ENCODE data around the gene ABHD2. TPM values are rescaled to one million over a fixed set of nuclear protein-coding genes. Genes with fewer than 3 reads are reported as not detected.
"Not testable (repeated sequence)": the region's sequence is repeated elsewhere in the genome, so short reads cannot be mapped to it uniquely, and the experiment has no call there.

The ABHD2 gene
- total RNA-seq, 4 donors from 2014 or later, result 53.3 to 110 (median 68.6) TPM

DNA sequence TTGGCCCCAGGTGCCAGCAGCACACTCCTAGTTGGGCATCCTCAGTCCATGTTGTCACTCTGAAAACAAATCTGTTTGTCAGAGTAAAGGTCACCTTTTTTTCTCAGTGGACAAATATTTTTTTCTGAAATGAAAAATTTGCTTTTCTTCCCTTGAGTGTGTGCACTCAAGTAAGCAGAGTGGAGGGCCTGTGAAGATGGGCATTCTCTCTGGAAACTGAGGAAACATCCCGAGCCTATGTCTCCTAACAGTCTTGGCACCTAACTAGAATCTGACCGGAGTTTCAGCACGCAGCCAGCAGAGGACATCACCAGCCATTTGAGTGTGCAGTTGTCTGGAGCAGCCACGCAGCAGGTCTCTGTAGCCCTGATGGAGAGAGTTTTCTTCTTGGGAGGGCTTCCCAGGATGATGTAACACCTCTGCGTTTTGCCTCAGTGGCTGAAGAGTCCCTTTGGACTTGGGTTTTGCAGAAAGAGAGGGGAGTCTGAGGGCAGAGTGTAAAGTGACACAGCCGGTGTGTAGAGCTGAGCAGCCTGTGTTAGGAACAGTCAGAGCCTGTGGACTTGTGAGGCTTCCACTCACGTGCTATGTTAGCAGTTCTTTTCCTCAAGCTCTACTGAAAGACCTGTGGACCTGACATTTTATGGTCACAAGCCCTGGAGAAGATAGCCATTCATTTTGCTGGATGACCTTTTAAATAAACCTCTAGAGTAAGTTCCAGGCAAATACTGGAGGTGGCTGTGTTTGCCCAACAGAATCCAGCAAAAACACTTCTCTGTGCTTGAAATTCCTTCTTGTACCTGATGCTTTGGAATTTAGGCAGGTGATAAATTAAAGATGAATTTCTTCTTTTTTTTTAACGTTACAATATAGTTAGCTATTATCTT is 51.6 kb downstream of the ABHD2 start:
- DNase-seq (ENCODE audit: low spot score) (no peak), ATAC-seq (ENCODE audit: low FRiP score) (no peak)
- TF ChIP-seq, protein P1, sequence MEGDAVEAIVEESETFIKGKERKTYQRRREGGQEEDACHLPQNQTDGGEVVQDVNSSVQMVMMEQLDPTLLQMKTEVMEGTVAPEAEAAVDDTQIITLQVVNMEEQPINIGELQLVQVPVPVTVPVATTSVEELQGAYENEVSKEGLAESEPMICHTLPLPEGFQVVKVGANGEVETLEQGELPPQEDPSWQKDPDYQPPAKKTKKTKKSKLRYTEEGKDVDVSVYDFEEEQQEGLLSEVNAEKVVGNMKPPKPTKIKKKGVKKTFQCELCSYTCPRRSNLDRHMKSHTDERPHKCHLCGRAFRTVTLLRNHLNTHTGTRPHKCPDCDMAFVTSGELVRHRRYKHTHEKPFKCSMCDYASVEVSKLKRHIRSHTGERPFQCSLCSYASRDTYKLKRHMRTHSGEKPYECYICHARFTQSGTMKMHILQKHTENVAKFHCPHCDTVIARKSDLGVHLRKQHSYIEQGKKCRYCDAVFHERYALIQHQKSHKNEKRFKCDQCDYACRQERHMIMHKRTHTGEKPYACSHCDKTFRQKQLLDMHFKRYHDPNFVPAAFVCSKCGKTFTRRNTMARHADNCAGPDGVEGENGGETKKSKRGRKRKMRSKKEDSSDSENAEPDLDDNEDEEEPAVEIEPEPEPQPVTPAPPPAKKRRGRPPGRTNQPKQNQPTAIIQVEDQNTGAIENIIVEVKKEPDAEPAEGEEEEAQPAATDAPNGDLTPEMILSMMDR (IDR thresholded peaks at IDR 0.05), result no peak

- ATAC-seq (ENCODE audit: low FRiP score) (no peak), DNase-seq (ENCODE audit: low spot score) (no peak)
- TF ChIP-seq, protein P1 (IDR thresholded peaks at IDR 0.05), result no peak
These were observed 52.3 kb downstream of the ABHD2 start for GRCh38 chr15:89140595-89140994.

DNA sequence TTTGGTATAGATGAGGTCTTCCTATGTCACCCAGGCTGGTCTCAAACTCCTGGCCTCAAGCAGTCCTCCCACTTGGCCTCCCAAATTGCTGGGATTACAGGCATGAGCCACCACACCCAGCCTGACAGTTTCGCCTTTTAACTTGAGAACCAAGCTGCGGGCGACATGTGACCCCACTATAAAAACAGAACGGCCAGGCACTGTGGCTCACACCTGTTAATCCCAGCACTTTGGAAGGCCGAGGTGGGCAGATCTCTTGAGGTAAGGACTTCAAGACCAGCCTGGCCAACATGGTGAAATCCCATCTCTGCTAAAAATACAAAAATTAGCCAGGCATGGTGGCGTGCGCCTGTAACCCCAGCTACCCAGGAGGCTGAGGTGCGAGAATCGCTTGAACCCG is 52.9 kb downstream of the ABHD2 start:
- not testable (repeated sequence) for DNase-seq (ENCODE audit: low spot score); ATAC-seq (ENCODE audit: low FRiP score)

DNA sequence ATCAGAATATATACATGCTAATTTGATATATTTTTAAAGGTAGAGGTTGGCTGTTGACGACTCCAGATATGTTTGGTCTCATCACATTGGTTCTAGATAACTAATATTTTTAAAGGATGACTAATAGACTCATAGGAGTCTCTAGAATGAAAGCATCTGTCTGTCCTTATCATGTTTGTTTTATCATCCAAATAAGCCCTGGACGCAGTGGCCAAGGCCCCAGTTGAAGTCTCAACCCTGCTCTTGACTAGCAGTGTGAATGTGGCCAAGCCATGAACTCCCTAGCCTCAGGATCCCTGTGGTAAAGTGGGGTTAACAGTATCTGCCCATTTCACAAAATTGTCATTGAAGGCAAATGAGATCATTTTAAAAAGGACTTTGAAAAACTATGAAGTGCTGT is 53.6 kb downstream of the ABHD2 start:
- ATAC-seq (ENCODE audit: low FRiP score), result no peak
- no peak for DNase-seq (ENCODE audit: low spot score)
- TF ChIP-seq, protein P1 (IDR thresholded peaks at IDR 0.05), result no peak

DNA sequence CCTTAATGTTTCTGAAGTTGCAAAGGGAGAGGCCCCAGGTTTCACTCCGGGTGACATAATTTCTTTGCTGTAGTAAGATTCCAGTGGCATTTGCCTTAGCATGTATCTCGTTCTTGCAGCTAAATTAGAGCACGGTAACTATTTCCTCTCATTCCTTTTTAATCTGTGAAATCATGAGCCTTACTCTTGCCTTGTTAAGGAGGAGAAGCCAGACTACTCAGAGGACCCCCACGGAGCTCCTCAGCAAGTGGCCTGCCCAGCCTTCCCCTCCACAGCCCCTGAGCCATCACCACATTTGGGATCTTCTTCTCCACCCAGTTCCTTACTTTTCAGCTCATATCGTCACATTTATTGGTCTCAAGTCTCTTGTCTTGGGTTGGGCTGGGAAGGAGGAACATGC is 54.2 kb downstream of the ABHD2 start:
- ATAC-seq (ENCODE audit: low FRiP score) (no peak), DNase-seq (ENCODE audit: low spot score) (no peak)
- TF ChIP-seq, protein P1 (IDR thresholded peaks at IDR 0.05), result no peak

- ATAC-seq (ENCODE audit: low FRiP score), result no peak
- TF ChIP-seq, protein P1 (IDR thresholded peaks at IDR 0.05), result no peak
- DNase-seq (ENCODE audit: low spot score), result no peak
These were observed 55.4 kb downstream of the ABHD2 start for GRCh38 chr15:89143503-89144162.

GRCh38 chr15:89144491-89144890 is 56.2 kb downstream of the ABHD2 start:
- DNase-seq (ENCODE audit: low spot score) (no peak), ATAC-seq (ENCODE audit: low FRiP score) (no peak)
- TF ChIP-seq, protein P1 (IDR thresholded peaks at IDR 0.05), result no peak

All from omental fat pad (tissue), 4 donors.